NCI-H128 (cell line): ENCODE data around the gene ZNF614.
A peak's percentile ranks its signal among the peaks of the same experiment; 100 is the strongest.
"Not testable (repeated sequence)": the region's sequence is repeated elsewhere in the genome, so short reads cannot be mapped to it uniquely, and the experiment has no call there.

Experiments used
- DNase-seq: peaks from one replicate; lab custom pipeline; 2025; ENCODE audit not compliant: unreplicated experiment; lab: John Stamatoyannopoulos, UW

ZNF614 gene

DNA sequence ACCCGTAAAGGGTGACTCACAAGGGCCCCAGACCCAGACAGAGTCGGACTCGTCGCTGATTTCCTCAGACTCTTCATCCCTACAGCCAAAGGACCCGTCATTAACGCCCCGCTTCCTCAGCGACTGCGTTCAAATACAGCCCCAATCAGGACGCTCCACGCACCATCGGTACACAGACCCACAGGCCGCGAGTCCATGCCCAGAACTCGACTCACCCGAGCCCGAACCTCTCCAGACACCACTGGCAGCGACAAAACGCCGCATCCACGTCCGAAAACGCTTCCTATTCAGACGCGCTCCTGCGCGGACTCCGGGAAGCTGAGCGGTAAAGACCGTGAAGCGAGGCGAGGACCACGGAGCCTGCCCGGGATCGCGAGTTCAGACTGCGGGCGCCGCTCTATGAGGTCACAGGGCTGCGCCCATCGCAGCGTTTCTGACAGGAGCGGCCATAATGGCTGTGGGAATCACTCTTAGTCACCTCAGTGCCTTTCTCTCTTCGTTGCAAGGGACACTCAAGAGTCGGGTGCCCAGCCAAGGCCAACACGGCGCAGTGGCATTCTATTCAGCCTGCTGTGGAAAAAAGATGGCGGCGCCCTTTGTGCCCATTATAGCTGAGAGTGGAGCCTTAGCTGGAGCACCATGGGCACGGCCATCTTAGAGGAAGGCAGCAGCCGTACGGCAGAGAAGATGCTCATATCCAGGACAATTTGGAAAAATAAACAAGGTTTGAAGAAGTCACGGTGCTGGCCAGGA, at the start of gene ZNF614:
Gene ZNF614, minus strand, starts transcription at position 353 of the 753 bp plus-strand sequence. CDS start 2,634 bp downstream, outside the sequence.
- peak; percentile 77 for DNase-seq

DNA sequence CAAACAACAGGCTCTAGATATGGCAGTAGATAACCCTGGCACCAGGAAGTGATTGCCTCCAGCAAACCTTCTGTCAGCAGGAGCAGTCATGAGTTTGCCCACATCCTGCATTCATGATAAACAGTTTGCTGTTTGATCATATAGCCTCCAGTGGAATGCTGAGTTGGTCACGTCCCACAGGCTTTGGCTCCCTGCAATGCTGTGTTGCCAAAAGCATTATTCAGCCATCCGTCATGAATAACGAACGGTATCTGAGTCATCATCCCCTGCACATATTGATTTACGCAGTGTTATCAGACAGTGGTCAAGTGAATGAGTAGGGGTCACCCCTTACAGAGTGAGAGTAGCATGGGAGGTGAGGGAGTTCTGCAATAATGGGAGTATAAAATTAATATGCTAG, 42.3 kb upstream of the ZNF614 start:
- no peak for DNase-seq

DNA sequence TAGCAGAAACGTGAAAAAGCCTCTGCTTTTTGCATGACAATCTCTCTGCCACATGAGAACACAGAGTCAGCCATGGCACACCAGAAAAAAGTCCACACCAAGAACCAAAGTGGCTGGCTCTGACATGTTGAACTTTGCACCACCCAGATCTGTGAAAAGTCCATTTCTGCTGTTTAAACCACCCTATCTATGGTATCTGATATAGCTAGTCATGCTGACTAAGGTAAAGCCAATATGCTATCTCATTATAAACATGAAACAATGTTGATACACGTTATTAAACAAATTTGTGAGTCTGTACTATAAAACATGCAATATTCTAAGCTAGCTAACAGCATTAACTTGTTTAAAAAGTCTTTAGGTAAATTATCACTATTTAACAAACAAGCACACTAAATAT, 41.5 kb upstream of the ZNF614 start:
- no peak for DNase-seq

DNA sequence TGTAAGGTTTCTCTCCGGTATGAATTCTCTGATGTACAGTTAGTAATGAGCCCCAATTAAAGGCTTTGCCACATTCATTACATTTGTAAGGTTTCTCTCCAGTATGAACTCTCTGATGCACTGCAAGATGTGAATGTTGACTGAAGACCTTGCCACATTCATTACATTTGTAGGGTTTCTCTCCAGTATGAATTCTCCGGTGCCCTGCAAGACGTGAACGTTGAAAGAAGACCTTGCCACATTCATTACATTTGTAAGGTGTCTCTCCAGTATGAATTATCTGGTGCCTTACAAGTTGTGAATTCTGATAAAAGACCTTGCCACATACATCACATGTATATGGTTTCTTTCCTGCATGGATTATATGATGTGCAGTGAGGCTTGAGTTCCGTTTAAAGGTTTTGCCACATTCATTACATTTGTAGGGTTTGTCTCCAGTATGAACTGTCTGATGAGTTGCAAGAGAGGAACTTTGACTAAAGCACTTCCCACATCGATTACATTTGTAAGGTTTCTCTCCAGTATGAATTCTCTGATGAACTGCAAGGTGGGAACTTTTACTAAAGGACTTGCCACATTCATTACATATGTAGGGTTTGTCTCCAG, 38.2 kb upstream of the ZNF614 start:
- no peak for DNase-seq

DNA sequence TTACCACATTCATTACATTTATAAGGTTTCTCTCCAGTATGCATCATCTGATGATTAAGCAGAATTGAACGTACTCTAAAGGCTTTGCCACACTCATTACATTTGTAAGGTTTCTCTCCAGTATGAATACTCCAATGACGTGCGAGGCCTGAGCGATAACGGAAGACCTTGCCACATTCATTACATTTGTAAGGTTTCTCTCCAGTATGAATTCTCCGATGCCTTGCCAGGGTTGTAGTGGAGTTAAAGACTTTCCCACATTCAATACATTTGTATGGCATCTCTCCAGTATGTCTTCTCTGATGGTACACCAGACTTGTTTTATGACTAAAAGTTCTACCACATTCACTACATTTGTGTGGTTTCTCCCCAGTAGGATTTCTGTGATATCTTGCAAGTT, 37.2 kb upstream of the ZNF614 start:
- DNase-seq = no peak

DNA sequence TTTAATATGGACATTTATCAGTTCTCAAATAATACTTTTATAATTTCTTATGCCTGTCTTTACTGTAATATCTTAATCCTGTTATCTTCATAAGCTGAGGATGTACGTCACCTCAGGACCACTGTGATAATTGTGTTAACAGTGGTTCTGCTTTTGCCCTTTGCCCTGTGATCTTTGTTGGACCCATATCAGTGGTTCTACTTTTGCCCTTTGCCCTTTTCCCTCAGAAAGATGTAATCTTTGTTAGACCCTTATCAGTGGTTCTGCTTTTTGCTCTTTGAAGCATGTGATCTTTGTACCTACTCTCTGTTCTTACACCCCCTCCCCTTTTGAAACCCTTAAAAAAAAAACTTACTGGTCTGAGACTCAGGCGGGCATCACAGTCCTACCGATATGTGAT, 28.3 kb upstream of the ZNF614 start:
- not testable (repeated sequence) for DNase-seq

DNA sequence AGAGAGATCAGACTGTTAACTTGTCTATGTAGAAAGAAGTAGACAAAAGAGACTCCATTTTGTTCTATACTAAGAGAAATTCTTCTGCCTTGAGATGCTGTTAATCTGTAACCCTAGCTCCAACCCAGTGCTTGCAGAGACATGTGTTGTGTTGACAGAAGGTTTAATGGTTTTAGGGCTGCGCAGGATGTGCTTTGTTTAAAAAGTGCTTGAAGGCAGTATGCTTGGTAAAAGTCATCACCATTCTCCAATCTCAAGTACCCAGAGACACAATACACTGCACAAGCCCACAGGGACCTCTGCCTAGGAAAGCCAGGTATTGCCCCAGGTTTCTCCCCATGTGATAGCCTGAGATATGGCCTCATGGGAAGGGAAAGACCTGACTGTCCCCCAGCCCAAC, 23.6 kb upstream of the ZNF614 start:
- not testable (repeated sequence) for DNase-seq

DNA sequence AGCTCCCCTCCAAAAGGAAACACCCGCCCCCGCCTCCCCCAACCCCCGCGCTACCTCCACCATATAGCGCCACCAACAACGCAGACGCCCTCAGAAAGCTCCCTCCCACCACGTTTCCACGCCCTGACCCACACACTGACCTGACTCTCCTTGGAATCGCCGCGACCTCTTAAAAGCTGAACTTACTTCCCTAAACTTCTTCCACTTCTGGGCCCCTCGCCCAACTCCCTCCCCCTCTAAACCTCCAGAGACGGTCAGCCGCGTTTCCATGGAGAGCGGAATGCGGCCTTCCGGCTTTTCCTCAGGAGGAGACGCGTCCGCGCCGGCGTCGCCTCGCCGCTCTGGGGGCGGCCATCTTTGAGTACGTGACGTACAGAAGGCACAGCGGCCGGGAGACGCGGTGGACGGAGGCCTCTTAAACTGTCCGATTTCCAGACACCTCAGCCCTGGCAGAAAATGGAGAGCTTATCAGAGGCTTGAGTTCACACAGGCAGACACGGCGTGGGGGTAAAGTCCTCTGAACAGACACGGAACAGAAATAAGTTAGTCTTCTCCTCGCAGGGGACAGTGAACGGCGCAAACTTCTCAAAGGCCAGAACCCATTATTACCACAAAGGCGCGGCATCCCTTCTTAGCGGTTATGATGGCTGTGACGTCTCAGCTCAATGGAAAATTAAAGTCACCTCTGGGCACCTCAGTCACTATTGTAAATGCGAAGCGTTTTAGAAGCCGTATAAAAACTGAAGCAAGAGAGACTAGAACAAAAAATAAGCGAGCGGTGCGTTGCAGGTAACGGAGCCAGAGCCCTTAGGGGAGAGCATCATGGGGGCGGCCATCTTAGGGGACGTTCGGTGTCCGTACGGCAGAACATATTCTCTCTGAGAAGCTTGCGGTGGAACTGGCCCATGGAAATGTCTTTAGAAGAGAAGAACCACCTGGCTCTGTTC, 20.6 kb upstream of the ZNF614 start, which contains the start of gene ZNF432:
Gene ZNF432, minus strand, starts transcription at position 284 of the 947 bp plus-strand sequence. CDS start 1,970 bp downstream, outside the sequence.
- DNase-seq = peak; percentile 77

DNA sequence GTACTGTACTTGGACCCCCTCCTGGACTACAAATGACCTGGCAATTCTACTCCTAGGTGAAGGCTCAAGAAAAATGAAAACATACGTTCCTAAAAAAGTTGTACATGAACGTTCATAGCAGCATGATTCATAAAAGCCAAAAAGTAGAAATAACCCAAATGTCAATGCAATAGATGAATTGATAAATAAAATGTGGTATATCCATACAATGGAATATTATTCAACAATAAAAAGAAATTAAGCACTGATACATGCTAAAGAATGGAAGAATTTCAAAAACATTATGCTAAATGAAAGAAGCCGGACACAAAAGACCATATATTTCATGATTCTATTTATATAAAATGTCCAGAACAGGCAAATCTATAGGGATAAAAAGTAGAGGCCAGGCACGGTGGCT, 11.0 kb upstream of the ZNF614 start:
- no peak for DNase-seq

DNA sequence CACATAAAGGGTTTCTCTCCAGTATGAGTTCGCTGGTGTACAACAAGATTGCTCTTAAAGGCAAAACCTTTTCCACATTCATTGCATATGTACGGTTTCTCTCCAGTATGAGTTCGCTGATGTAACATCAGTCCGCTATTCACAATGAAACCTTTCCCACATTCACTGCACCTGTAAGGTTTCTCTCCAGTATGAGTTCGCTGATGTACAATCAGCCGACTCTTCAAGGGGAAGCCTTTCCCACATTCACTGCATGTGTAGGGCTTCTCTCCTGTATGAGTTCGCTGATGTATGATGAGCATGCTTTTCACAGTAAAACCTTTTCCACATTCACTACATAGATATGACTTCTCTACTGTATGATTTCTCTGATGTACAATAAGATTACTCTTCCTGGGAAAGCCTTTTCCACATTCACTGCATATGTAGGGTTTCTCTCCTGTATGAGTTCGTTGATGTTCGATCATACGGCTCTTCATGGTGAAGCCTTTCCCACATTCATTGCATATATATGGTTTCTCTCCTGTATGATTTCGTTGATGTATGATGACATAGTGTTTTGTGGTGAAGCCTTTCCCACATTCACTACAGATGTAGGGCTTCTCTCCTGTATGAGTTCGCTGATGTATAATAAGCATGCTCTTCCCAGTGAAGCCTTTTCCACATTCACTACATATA, 6.0 kb upstream of the ZNF614 start:
- no peak for DNase-seq

DNA sequence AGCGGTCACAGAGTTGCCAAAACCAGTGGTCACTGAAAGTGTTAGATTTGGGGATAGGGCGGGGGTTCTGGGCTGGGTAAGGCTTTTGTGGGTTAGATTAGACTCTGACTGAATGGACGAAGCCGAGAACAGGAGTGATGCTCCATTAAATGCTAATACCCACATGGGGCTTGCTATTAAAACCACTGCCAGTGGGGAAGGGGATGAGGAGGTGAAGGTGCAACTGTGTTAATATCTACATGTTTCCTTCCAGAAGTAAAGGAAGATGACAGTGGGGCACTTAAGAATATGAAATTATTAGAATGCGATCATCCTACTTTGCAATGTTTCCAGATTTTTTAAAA, 573 bp upstream of the ZNF614 start:
- DNase-seq = no peak

DNA sequence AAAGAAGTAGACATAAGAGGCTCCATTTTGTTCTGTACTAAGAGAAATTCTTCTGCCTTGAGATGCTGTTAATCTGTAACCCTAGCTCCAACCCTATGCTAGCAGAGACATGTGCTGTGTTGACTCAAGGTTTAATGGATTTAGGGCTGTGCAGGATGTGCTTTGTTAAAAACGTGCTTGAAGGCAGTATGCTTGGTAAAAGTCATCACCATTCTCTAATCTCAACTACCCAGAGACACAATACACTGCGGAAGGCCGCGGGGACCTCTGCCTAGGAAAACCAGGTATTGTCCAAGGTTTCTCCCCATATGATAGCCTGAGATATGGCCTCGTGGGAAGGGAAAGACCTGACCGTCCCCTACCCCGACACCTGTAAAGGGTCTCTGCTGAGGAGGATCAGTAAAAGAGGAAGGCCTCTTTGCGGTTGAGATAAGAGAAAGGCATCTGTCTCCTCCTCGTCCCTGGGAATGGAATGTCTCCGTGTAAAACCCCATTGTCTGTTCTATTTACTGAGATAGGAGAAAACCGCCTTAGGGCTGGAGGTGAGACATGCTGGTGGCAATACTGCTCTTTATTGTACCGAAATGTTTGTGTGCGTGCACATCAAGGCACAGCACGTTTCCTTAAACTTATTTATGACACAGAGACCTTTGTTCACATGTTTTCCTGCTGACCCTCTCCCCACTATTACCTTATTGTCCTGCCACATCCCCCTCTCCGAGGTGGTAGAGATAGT, 1.8 kb downstream of the ZNF614 start:
- not testable (repeated sequence) for DNase-seq

DNA sequence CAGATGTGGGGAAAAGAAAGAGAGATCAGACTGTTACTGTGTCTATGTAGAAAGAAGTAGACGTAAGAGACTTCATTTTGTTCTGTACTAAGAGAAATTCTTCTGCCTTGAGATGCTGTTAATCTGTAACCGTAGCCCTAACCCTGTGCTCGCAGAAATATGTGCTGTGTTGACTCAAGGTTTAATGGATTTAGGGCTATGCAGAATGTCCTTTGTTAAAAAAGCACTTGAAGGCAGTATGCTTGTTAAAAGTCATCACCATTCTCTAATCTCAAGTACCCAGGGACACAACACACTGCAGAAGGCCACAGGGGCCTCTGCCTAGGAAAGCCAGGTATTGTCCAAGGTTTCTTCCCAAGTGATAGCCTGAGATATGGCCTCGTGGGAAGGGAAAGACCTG, 3.7 kb downstream of the ZNF614 start:
- DNase-seq = not testable (repeated sequence)

DNA sequence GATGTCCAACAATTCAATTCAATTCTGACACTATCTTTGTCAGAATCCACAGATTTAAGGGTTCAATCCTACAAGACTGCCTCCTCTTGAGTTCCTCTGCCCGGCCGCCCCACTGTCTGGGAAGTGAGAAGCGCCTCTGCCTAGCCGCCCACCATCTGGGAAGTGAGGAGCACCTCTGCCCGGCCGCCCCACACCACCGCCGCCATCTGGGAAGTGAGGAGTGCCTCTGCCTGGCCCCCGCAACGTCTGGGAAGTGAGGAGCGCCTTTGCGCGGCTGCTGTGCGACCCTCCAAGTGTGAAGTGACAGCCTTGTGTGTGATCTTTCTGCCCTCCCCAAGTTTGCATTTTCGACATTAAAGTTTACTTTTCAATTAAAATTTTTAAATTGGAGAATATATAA, 6.0 kb downstream of the ZNF614 start:
- DNase-seq = no peak

DNA sequence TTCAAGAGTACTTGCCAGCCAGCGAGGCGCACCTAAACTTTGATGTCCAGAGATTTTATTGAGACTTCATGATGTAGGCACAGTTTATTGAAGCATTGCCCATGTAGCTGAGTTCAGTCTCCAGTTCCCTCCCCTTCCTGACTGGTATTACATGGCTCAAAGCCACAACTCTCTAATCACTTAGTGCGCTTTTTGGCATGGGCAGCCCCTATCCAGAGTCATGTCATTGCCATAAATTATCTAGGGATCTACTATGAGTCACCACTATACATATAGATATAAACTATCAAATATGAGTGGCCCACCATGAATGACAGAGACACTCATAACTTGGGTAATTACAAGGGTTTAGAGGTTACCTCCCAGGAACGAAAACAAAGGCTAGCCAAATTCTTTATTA, 7.7 kb downstream of the ZNF614 start:
- no peak for DNase-seq

DNA sequence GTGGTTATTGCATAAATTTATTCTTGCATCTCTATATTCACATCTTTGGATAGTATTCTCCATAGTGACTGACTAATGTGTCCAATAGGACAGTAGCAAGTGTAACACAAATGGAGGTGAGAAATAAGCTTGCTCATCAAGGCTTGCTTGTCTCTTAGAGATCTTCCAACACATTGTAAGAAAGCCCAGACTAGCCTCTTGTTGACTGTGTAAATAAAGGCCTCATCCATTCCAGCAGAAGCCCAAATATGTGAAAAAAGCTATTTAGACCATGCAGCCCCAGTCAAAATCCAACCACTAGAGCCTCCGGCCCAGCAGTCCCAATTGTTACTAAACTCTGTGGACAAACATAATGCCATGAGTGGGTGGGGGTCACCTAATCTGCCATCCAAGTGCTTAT, 17.5 kb downstream of the ZNF614 start:
- DNase-seq = no peak

DNA sequence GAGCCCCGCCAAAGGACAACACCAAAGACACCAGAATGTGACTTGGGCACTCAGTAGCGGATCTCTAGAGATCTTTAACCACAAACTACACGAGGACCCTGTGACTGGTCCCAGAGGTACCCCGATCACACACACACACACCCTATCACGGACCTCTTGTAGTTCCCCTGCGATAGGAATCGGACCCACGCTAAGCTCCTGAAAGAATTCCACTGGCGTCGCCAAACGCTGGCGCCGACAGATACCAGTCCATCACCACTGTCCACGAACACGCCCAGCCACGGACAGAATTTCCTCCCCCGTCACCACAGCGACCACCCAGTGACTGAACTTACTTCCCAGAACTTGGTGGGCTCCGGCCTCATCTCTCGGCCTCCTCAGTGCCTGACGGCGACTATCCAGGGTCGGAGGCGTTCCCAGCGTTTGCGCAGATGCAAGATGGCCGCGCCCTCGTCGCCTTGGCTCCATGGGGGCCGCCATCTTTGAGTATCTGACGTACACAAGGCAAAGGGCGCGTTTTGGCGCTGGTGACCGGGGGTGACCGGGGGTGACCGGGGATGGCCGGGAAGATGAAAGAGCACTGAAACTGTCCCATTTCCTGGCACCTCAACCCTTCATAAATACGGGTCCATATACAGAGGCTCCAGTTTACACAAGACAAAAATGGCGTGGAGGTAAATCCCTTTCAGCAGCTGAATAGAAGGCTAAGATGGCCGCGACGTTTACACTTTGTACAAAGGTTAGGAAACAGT, 20.2 kb downstream of the ZNF614 start, which contains the start of gene ZNF615:
Gene ZNF615, minus strand, starts transcription at position 406 of the 752 bp plus-strand sequence. CDS start 4,500 bp downstream, outside the sequence.
- DNase-seq = peak; percentile 71

DNA sequence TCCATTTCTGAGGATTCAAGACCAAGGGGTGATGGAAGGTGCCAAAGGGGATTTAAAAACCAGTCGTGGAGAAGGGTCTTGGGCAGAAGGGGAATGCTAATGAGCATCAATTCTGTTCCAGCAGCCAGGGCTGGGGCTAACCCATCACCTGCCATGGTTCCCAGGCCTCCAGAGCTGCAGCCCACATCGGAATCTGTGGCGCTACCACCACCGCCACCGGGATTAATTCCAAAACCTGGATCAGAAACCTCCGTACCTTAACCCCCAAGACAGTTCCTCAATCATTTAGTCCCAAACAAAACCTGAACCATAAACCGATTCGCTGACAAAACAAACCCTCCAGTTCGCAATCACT, 20.8 kb downstream of the ZNF614 start:
- DNase-seq = no peak

DNA sequence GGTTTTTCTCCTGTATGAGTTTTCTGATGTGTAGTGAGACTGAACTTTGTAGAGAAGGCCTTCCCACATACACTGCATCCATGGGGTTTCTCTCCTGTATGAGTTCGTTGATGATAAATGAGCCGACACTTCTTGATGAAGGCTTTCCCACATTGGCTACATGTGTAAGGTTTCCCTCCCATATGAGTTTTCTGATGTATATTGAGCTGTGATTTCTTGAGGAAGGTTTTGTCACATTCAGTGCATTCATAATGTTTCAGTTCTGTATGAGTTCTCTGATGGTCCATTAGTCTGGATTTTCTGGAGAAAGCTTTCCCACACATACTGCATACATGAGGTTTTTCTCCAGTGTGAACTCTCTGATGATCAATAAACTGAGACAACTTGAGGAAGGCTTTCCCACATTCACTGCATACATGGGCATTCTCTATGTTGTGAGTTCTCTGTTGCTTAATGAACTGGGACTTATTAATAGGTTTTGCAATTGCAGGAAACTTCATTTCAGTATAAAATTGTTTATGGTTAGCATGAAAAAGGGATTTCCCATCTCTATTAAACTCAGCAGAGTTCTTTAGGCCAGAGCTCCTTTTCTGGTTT, 34.0 kb downstream of the ZNF614 start:
- DNase-seq = no peak
